Stimulated activated naive CD8-positive, alpha-beta T cell treated with anti-CD3 and anti-CD28 coated beads, Interleukin-15, amount 100 ng/mL, for 72 hours (primary cell): ENCODE measurements around the gene NEK1.
A peak's percentile ranks its signal among the peaks of the same experiment; 100 is the strongest.
"Not testable (repeated sequence)": the region's sequence is repeated elsewhere in the genome, so short reads cannot be mapped to it uniquely, and the experiment has no call there.

Source experiments
- ATAC-seq: fragments of 150-1000 bp; cut with Tn5 transposase; 2 replicates; pipeline ENCODE4 v1.10.0; 2021; ENCODE audit warnings: mild to moderate bottlenecking, moderate library complexity
- DNase-seq, 2 donors: peaks; one replicate each; pipeline ENCODE4 v3.0.0; 2021 to 2022
- H3K27ac Mint-ChIP-seq, 2 donors: one replicate each; pipeline ENCODE4 v1.8.0; 2022; ENCODE audit warnings: mild to moderate bottlenecking in 2 of 2, mixed read lengths in 2 of 2, moderate library complexity in 2 of 2
- H3K27me3 Mint-ChIP-seq: one replicate; pipeline ENCODE4 v1.8.0; 2022; ENCODE audit warnings: mixed read lengths
- H3K4me1 Mint-ChIP-seq: one replicate; pipeline ENCODE4 v1.8.0; 2022; ENCODE audit warnings: mild to moderate bottlenecking, mixed read lengths
- H3K4me3 Mint-ChIP-seq, 2 donors: one replicate each; pipeline ENCODE4 v1.8.0; 2022; ENCODE audit warnings: mild to moderate bottlenecking in 2 of 2, mixed read lengths in 2 of 2, moderate library complexity in 1 of 2
- H3K9me3 Mint-ChIP-seq, 2 donors: one replicate each; pipeline ENCODE4 v1.8.0; 2022; ENCODE audit warnings: mixed read lengths in 2 of 2

NEK1 gene

GRCh38 chr4:169644802-169645201 is 32.4 kb upstream of the NEK1 start:
- no peaks in the 10 kb centered on the region for H3K27me3 Mint-ChIP-seq
- H3K4me3 Mint-ChIP-seq = no peak overlapping the region
- H3K4me1 Mint-ChIP-seq = peaks cover 10% of the 10 kb centered on the region
- H3K27ac Mint-ChIP-seq = no peak overlapping the region
- no peak for ATAC-seq
- no peak for DNase-seq
- no peaks in the 10 kb centered on the region for H3K9me3 Mint-ChIP-seq

GRCh38 chr4:169640261-169640870 is 28.0 kb upstream of the NEK1 start:
- no peak for DNase-seq
- ATAC-seq = no peak
- Mint-ChIP-seq H3K27ac (no peak overlapping the region), H3K9me3 (no peaks in the 10 kb centered on the region), H3K4me3 (no peak overlapping the region), H3K4me1 (peaks cover 17% of the 10 kb centered on the region), H3K27me3 (no peaks in the 10 kb centered on the region)

- no peak overlapping the region for H3K4me3 Mint-ChIP-seq
- ATAC-seq (no peak), DNase-seq (no peak)
- H3K9me3 Mint-ChIP-seq = no peaks in the 10 kb centered on the region
- no peak overlapping the region for H3K27ac Mint-ChIP-seq
- H3K4me1 Mint-ChIP-seq = peaks cover 30% of the 10 kb centered on the region
- H3K27me3 Mint-ChIP-seq = no peaks in the 10 kb centered on the region
Observed at GRCh38 chr4:169634975-169635374, 22.6 kb upstream of the NEK1 start.

GRCh38 chr4:169632896-169633295 is 20.5 kb upstream of the NEK1 start:
- DNase-seq (no peak), ATAC-seq (no peak)
- Mint-ChIP-seq H3K9me3 (no peaks in the 10 kb centered on the region), H3K4me3 (no peak overlapping the region), H3K4me1 (peaks cover 26% of the 10 kb centered on the region), H3K27me3 (no peaks in the 10 kb centered on the region), H3K27ac (no peak overlapping the region)

- H3K27me3 Mint-ChIP-seq = no peaks in the 10 kb centered on the region
Observed at GRCh38 chr4:169630069-169630468, 17.7 kb upstream of the NEK1 start.

GRCh38 chr4:169628579-169628978 is 16.2 kb upstream of the NEK1 start:
- no peak overlapping the region for H3K27ac Mint-ChIP-seq
- H3K9me3 Mint-ChIP-seq = no peaks in the 10 kb centered on the region
- ATAC-seq (no peak), DNase-seq (no peak)
- no peak overlapping the region for H3K4me3 Mint-ChIP-seq
- H3K4me1 Mint-ChIP-seq = peaks cover 42% of the 10 kb centered on the region
- no peaks in the 10 kb centered on the region for H3K27me3 Mint-ChIP-seq

More at GRCh38 chr4:169630069-169630468, 17.7 kb upstream of the NEK1 start:
- no peak for ATAC-seq
- H3K4me1 Mint-ChIP-seq = peaks cover 37% of the 10 kb centered on the region
- H3K4me3 Mint-ChIP-seq = no peak overlapping the region
- H3K9me3 Mint-ChIP-seq = no peaks in the 10 kb centered on the region
- no peak overlapping the region for H3K27ac Mint-ChIP-seq
- no peak for DNase-seq

GRCh38 chr4:169627307-169627706 is 14.9 kb upstream of the NEK1 start:
- ATAC-seq = no peak
- Mint-ChIP-seq H3K4me1 (peaks cover 55% of the 10 kb centered on the region), H3K27ac (peak overlapping the region in 1 of 2 donors; percentile 27)

GRCh38 chr4:169626331-169627282 is 14.2 kb upstream of the NEK1 start:
- Mint-ChIP-seq H3K4me3 (peak overlapping the region in 1 of 2 donors; percentile 9), H3K27me3 (no peaks in the 10 kb centered on the region), H3K4me1 (peaks cover 53% of the 10 kb centered on the region), H3K9me3 (no peaks in the 10 kb centered on the region), H3K27ac (peak overlapping the region; percentile 69 to 85)
- peak; percentile 87 for ATAC-seq
- no peak for DNase-seq

More at GRCh38 chr4:169627307-169627706, 14.9 kb upstream of the NEK1 start:
- H3K27me3 Mint-ChIP-seq = no peaks in the 10 kb centered on the region
- H3K4me3 Mint-ChIP-seq = no peak overlapping the region
- no peaks in the 10 kb centered on the region for H3K9me3 Mint-ChIP-seq
- DNase-seq = no peak

GRCh38 chr4:169625886-169626285 is 13.5 kb upstream of the NEK1 start:
- DNase-seq (no peak), ATAC-seq (no peak)
- peak overlapping the region in 1 of 2 donors; percentile 25 for H3K27ac Mint-ChIP-seq
- no peak overlapping the region for H3K4me3 Mint-ChIP-seq
- no peaks in the 10 kb centered on the region for H3K27me3 Mint-ChIP-seq
- peaks cover 46% of the 10 kb centered on the region for H3K4me1 Mint-ChIP-seq
- no peaks in the 10 kb centered on the region for H3K9me3 Mint-ChIP-seq

GRCh38 chr4:169624012-169624411 is 11.6 kb upstream of the NEK1 start:
- not testable (repeated sequence) for H3K9me3 Mint-ChIP-seq, H3K4me3 Mint-ChIP-seq, ATAC-seq, DNase-seq, H3K27me3 Mint-ChIP-seq
- Mint-ChIP-seq H3K27ac (peak overlapping the region in 1 of 2 donors; percentile 54), H3K4me1 (peaks cover 50% of the 10 kb centered on the region)

- H3K4me1 Mint-ChIP-seq = peaks cover 61% of the 10 kb centered on the region
- no peak overlapping the region for H3K27ac Mint-ChIP-seq
- ATAC-seq (no peak), DNase-seq (no peak)
- H3K9me3 Mint-ChIP-seq = no peaks in the 10 kb centered on the region
- H3K4me3 Mint-ChIP-seq = peak overlapping the region; percentile 77 to 99
- no peaks in the 10 kb centered on the region for H3K27me3 Mint-ChIP-seq
Observed at GRCh38 chr4:169622566-169622965, 10.2 kb upstream of the NEK1 start.

- DNase-seq (peak in 1 of 2 donors; percentile 34), ATAC-seq (peak; percentile 32)
- H3K4me1 Mint-ChIP-seq = peaks cover 62% of the 10 kb centered on the region
- no peaks in the 10 kb centered on the region for H3K9me3 Mint-ChIP-seq
- peak overlapping the region; percentile 71 to 94 for H3K27ac Mint-ChIP-seq
- H3K27me3 Mint-ChIP-seq = no peaks in the 10 kb centered on the region
- peak overlapping the region; percentile 77 to 99 for H3K4me3 Mint-ChIP-seq
Observed at GRCh38 chr4:169621731-169622492, 9.5 kb upstream of the NEK1 start.

- Mint-ChIP-seq H3K27me3 (no peaks in the 10 kb centered on the region), H3K4me1 (peaks cover 60% of the 10 kb centered on the region), H3K27ac (peak overlapping the region; percentile 99), H3K9me3 (no peaks in the 10 kb centered on the region), H3K4me3 (peak overlapping the region; percentile 99)
- DNase-seq = peak in 1 of 2 donors; percentile 26
- no peak for ATAC-seq
Observed at GRCh38 chr4:169620880-169621248, 8.5 kb upstream of the NEK1 start.

- H3K4me3 Mint-ChIP-seq = peak within 1 kb of the TSS; percentile 99
- ATAC-seq = peak; percentile 91
- peak within 1 kb of the TSS; percentile 99 for H3K27ac Mint-ChIP-seq
- H3K4me1 Mint-ChIP-seq = peaks cover 60% of the 10 kb centered on the region
- H3K27me3 Mint-ChIP-seq = no peaks in the 10 kb centered on the region
- peak; percentile 92 to 94 for DNase-seq
- H3K9me3 Mint-ChIP-seq = no peaks in the 10 kb centered on the region
Observed at GRCh38 chr4:169619958-169620879, 7.8 kb upstream of the NEK1 start, which contains the start of gene CLCN3. TSS of gene CLCN3 (plus strand) at chr4:169620578. CDS start at chr4:169635929, 15,351 bp downstream.
